DND-41 (cell line): ENCODE data around the gene RPUSD3.

ENCODE experiments used
- ATAC-seq: fragments of 200-7000 bp; cut with Tn5 transposase; 3 replicates; pipeline ENCODE4 v1.9.1; 2021; ENCODE audit warnings: low read depth; ENCODE audit not compliant: insufficient read depth
- DNase-seq: peaks from one replicate; pipeline ENCODE4 v3.0.0-alpha.2; 2020
- H2AFZ ChIP-seq: 2 replicates; pipeline ENCODE4 v1.6.0; 2012; ENCODE audit warnings: low read depth, low read length
- H3K27ac ChIP-seq: 2 replicates; pipeline ENCODE4 v1.5.1; 2012; ENCODE audit warnings: low read length, inconsistent platforms
- H3K27me3 ChIP-seq: fragments of 200-600 bp; sonication (generic); 2 replicates; pipeline ENCODE4 v1.6.0; 2012; ENCODE audit warnings: low read length, mild to moderate bottlenecking, inconsistent platforms; ENCODE audit not compliant: insufficient read depth, poor library complexity
- H3K36me3 ChIP-seq: 2 replicates; pipeline ENCODE4 v1.5.1; 2012; ENCODE audit warnings: low read length, inconsistent platforms; ENCODE audit not compliant: insufficient read depth
- H3K4me1 ChIP-seq: 2 replicates; pipeline ENCODE4 v1.5.1; 2012; ENCODE audit warnings: mild to moderate bottlenecking, low read length; ENCODE audit not compliant: insufficient read depth
- H3K4me2 ChIP-seq: 2 replicates; pipeline ENCODE4 v1.6.0; 2012; ENCODE audit warnings: mild to moderate bottlenecking, moderate library complexity, low read length, inconsistent platforms; ENCODE audit not compliant: insufficient read depth
- H3K4me3 ChIP-seq, 2 experiments: fragments of 200-600 bp in 1 of 2; shearing (Covaris generic) in 1 of 2; 2 replicates each; pipeline ENCODE4 v1.5.1; 2012 to 2016; ENCODE audit warnings: inconsistent platforms in 2 of 2, low read length in 2 of 2, mild to moderate bottlenecking in 2 of 2, low read depth in 1 of 2, moderate library complexity in 1 of 2
- H3K79me2 ChIP-seq: 2 replicates; pipeline ENCODE4 v1.6.0; 2012; ENCODE audit warnings: low read length, inconsistent platforms; ENCODE audit not compliant: insufficient read depth
- H3K9ac ChIP-seq: 2 replicates; pipeline ENCODE4 v1.6.0; 2012; ENCODE audit warnings: low read depth, mild to moderate bottlenecking, inconsistent platforms, low read length, moderate library complexity
- H3K9me3 ChIP-seq: 2 replicates; pipeline ENCODE4 v1.5.1; 2012; ENCODE audit warnings: low read length, moderate library complexity, mild to moderate bottlenecking, inconsistent platforms; ENCODE audit not compliant: insufficient read depth, severe bottlenecking
- H4K20me1 ChIP-seq: 2 replicates; pipeline ENCODE4 v1.6.0; 2012; ENCODE audit warnings: low read length; ENCODE audit not compliant: insufficient read depth
- EZH2 ChIP-seq: IDR thresholded peaks from 3 replicates; pipeline ENCODE4 v1.6.1; 2012; ENCODE audit warnings: borderline replicate concordance, low read depth, mild to moderate bottlenecking, moderate library complexity, low read length, inconsistent platforms; ENCODE audit not compliant: severe bottlenecking
- TF ChIP-seq, protein P1 (sequence below): IDR thresholded peaks from 2 replicates; pipeline ENCODE4 v1.5.1; 2012; ENCODE audit warnings: borderline replicate concordance, low read length, moderate library complexity, mild to moderate bottlenecking; ENCODE audit not compliant: poor library complexity, severe bottlenecking; ENCODE audit errors: extremely low read depth

RPUSD3 gene, protein sequence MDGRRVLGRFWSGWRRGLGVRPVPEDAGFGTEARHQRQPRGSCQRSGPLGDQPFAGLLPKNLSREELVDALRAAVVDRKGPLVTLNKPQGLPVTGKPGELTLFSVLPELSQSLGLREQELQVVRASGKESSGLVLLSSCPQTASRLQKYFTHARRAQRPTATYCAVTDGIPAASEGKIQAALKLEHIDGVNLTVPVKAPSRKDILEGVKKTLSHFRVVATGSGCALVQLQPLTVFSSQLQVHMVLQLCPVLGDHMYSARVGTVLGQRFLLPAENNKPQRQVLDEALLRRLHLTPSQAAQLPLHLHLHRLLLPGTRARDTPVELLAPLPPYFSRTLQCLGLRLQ

DNA sequence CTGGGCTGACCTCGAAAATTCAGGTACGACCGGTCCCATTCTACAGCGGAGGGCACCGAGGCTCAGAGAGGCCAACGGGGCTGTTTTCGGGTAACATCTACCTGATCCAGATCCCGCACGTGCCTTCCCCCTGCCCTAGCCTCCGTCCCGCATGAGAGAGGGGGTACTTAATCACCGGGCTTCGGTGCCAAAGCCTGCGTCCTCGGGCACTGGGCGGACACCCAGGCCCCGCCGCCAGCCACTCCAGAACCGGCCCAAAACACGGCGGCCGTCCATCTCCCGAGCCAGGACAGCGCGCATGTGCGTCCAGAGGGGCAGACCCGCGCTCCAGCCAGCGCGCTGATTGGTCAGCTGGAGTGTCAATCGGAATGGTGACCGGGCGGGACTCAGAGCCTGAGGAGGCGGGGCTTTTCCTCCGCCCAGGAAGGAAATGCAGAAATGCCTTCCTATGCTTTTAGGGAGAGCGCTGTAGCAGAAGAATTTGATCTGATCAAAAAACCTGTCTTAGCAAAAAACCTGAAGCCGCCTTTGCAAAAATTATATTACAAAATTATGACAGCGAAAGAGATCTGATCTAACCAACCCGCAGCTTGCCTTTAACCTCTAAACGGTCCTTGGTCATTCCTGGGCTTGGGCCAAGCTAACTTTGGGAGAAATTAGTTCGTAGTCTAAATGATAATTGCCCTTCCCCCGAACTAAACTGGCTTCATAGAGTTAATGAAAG, at the start of gene RPUSD3:
Gene RPUSD3 (minus strand): TSS at position 294 of the 724 bp plus-strand sequence. CDS start 18 bp downstream, at position 276.
- H3K4me3 ChIP-seq: peak within 1 kb of the TSS; percentile 78 to 91
- H3K27me3 ChIP-seq: no peaks in the 10 kb centered on the region
- peak within 1 kb of the TSS; percentile 62 for H3K27ac ChIP-seq
- peaks cover 21% of the 10 kb centered on the region for H3K4me1 ChIP-seq
- DNase-seq (peak; percentile 95), ATAC-seq (peak; percentile 98)
- H4K20me1 ChIP-seq: no peaks in the 10 kb centered on the region
- TF ChIP-seq, protein P1, sequence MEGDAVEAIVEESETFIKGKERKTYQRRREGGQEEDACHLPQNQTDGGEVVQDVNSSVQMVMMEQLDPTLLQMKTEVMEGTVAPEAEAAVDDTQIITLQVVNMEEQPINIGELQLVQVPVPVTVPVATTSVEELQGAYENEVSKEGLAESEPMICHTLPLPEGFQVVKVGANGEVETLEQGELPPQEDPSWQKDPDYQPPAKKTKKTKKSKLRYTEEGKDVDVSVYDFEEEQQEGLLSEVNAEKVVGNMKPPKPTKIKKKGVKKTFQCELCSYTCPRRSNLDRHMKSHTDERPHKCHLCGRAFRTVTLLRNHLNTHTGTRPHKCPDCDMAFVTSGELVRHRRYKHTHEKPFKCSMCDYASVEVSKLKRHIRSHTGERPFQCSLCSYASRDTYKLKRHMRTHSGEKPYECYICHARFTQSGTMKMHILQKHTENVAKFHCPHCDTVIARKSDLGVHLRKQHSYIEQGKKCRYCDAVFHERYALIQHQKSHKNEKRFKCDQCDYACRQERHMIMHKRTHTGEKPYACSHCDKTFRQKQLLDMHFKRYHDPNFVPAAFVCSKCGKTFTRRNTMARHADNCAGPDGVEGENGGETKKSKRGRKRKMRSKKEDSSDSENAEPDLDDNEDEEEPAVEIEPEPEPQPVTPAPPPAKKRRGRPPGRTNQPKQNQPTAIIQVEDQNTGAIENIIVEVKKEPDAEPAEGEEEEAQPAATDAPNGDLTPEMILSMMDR: no peak
- no peak for TF ChIP-seq EZH2
- no peaks in the 10 kb centered on the region for H3K9me3 ChIP-seq
- H2AFZ ChIP-seq: peak within 1 kb of the TSS; percentile 97
- H3K9ac ChIP-seq: peak within 1 kb of the TSS; percentile 72
- H3K79me2 ChIP-seq: peaks cover 11% of the 10 kb centered on the region
- peaks cover 29% of the 10 kb centered on the region for H3K36me3 ChIP-seq
- peak within 1 kb of the TSS; percentile 93 for H3K4me2 ChIP-seq

DNA sequence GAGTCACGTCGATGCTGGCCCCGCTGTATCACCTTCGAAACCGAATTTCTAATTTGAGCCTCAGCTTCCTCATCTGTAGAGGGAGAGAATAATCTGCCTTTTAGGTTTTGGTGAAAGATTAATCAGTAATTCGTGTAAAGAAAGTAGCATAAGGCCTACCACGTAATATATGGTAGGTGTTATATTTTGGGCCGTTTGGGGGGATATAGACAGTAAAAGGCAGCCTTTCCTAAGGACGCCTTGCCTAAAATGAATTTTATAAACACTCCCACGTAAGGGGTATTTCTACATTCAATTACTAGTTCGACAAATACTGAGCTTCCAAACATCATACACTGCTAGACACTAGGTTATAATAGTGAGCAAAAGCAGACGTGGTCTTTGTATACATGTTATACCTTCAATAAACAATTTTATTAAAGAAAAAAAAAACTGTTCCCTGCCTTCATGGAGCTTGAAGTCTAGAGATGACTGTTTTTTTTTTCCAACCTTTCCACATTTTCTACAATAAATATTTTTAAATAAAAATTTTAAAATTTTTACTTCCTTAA, 47.3 kb upstream of the RPUSD3 start:
- H3K4me3 ChIP-seq: peak overlapping the region; percentile 95 to 99
- ATAC-seq (no peak), DNase-seq (no peak)
- peak overlapping the region; percentile 99 for H3K9ac ChIP-seq
- H3K27ac ChIP-seq: peak overlapping the region; percentile 99
- no peaks in the 10 kb centered on the region for H3K9me3 ChIP-seq
- peaks cover 31% of the 10 kb centered on the region for H3K79me2 ChIP-seq
- peak overlapping the region; percentile 74 for H3K4me2 ChIP-seq
- H4K20me1 ChIP-seq: peaks cover 18% of the 10 kb centered on the region; the same call in 1 of the 2 replicates
- H3K27me3 ChIP-seq: no peaks in the 10 kb centered on the region
- peak overlapping the region; percentile 99 for H2AFZ ChIP-seq
- H3K4me1 ChIP-seq: peaks cover 26% of the 10 kb centered on the region
- peaks cover 22% of the 10 kb centered on the region for H3K36me3 ChIP-seq
- TF ChIP-seq EZH2: no peak
- TF ChIP-seq, protein P1: no peak

GRCh38 chr3:9890249-9891071, 46.7 kb upstream of the RPUSD3 start, which contains the start of gene JAGN1:
Gene JAGN1 (plus strand): TSS chr3:9890610. CDS start chr3:9890723, 113 bp downstream.
- ATAC-seq (peak; percentile 90), DNase-seq (peak; percentile 92)
- H3K79me2 ChIP-seq: peaks cover 31% of the 10 kb centered on the region
- peak within 1 kb of the TSS; percentile 99 for H3K9ac ChIP-seq
- H3K4me1 ChIP-seq: peaks cover 26% of the 10 kb centered on the region
- no peaks in the 10 kb centered on the region for H3K27me3 ChIP-seq
- H2AFZ ChIP-seq: peak within 1 kb of the TSS; percentile 99
- peak within 1 kb of the TSS; percentile 74 for H3K4me2 ChIP-seq
- TF ChIP-seq, protein P1: no peak
- TF ChIP-seq EZH2: no peak
- no peaks in the 10 kb centered on the region for H3K9me3 ChIP-seq
- H4K20me1 ChIP-seq: peaks cover 18% of the 10 kb centered on the region; the same call in 1 of the 2 replicates
- H3K27ac ChIP-seq: peak within 1 kb of the TSS; percentile 99
- peaks cover 22% of the 10 kb centered on the region for H3K36me3 ChIP-seq
- peak within 1 kb of the TSS; percentile 95 to 99 for H3K4me3 ChIP-seq
